ENCODE results near the gene TRIB2. TPM values are rescaled to one million over a fixed set of nuclear protein-coding genes. Genes with fewer than 3 reads are reported as not detected.
"Not testable (repeated sequence)": the region's sequence is repeated elsewhere in the genome, so short reads cannot be mapped to it uniquely, and the experiment has no call there.

The TRIB2 gene
- total and polyA plus RNA-seq, 2 donors (not counting 3 experiments of a cell fraction or from before 2014, with no cell fraction given): 15.8 to 20.5 TPM

DNA sequence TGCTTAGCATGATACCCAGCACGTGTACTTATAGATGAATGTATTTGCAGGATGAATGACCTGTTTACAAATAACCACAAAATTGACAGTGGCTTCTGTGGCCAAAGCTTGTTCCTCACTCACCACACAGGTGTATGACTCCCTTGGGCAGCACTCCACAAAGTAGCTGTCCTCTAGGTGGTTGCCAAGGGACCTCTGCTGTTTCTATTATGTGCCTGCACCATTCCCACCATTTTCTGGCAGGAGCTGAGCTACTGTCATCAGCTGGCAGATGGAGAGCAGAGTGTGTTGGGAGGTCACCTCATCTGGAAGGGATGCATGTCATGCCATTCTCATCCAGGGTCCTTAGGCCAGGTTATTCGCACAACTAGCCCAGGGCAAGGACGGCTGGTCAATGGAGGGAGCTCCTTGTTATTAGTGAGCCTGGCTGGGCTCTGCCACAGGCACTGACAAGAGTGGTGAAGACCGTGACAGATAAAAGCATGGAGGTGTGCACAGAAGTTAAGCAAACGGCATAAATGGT, 37.1 kb upstream of the TRIB2 start:
- Histone ChIP-seq H3K4me2 (ENCODE audit: insufficient read depth, low read length) (no peak overlapping the region), H3K9me3 (replicated peaks; ENCODE audit: control insufficient read depth, insufficient read depth, low read length) (no peaks in the 10 kb centered on the region), H3K4me3 (replicated peaks in 1 of 3; ENCODE audit: insufficient read depth in 1 of 3, low read depth in 1 of 3, low read length in 3 of 3) (no peak overlapping the region), H3K79me2 (ENCODE audit: control insufficient read depth, insufficient read depth, low read length) (no peaks in the 10 kb centered on the region), H3K4me1 (ENCODE audit: control insufficient read depth, extremely low read depth, insufficient read depth, low read length) (peaks cover 13% of the 10 kb centered on the region), H3K9me1 (replicated peaks; ENCODE audit: control insufficient read depth, extremely low read depth, insufficient read depth, low read length) (no peaks in the 10 kb centered on the region), H4K20me1 (replicated peaks; ENCODE audit: control insufficient read depth, extremely low read depth, insufficient read depth, low read length) (no peaks in the 10 kb centered on the region), H3K36me3 (ENCODE audit: control insufficient read depth in 2 of 2, extremely low read depth in 1 of 2, insufficient read depth in 2 of 2, low read length in 2 of 2) (no peaks in the 10 kb centered on the region), H3K9ac (replicated peaks; ENCODE audit: extremely low read depth, insufficient read depth, low read length) (no peak overlapping the region), H2AFZ (ENCODE audit: low read depth, low read length) (no peak overlapping the region), H3K27me3 (ENCODE audit: control insufficient read depth in 2 of 2, insufficient read depth in 2 of 2, low read length in 2 of 2) (peaks cover 2 to 5% of the 10 kb centered on the region in 2 experiments), H3K27ac (ENCODE audit: insufficient read depth, low read depth, low read length) (no peak overlapping the region)
- FAIRE-seq (no peak), DNase-seq (ENCODE audit: low read depth, low spot score) (no peak)
- intact Hi-C loops (cut with micrococcal nuclease) (no loop called here), dilution Hi-C loops (cut with MboI; ENCODE audit: extremely low pct_ligation_motif_present, low sequenced_read_pairs) (no loop called here)
- POLR2A ChIA-PET: no interaction called here
- TF ChIP-seq FOS (IDR thresholded peaks at IDR 0.05; ENCODE audit: borderline replicate concordance, insufficient read depth, low read length) (no peak), MYC (IDR thresholded peaks at IDR 0.05; ENCODE audit: low read depth, low read length) (no peak), POLR2A (IDR thresholded peaks at IDR 0.05; ENCODE audit: low read depth, low read length) (no peak), EZH2 (IDR thresholded peaks at IDR 0.05; ENCODE audit: borderline replicate concordance, low read depth, low read length, severe bottlenecking) (no peak), JUN (IDR thresholded peaks at IDR 0.05; ENCODE audit: borderline replicate concordance, insufficient read depth, insufficient read length, low read depth) (no peak), POLR2AphosphoS5 (IDR thresholded peaks at IDR 0.05; ENCODE audit: insufficient read depth, low read depth, low read length) (no peak), GATA2 (IDR thresholded peaks at IDR 0.05; ENCODE audit: insufficient read depth, insufficient read length, low read depth, low read length) (no peak)
- TF ChIP-seq, protein P1, sequence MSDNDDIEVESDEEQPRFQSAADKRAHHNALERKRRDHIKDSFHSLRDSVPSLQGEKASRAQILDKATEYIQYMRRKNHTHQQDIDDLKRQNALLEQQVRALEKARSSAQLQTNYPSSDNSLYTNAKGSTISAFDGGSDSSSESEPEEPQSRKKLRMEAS (IDR thresholded peaks at IDR 0.05; ENCODE audit: insufficient read depth, insufficient read length): no peak
- TF ChIP-seq, protein P2, sequence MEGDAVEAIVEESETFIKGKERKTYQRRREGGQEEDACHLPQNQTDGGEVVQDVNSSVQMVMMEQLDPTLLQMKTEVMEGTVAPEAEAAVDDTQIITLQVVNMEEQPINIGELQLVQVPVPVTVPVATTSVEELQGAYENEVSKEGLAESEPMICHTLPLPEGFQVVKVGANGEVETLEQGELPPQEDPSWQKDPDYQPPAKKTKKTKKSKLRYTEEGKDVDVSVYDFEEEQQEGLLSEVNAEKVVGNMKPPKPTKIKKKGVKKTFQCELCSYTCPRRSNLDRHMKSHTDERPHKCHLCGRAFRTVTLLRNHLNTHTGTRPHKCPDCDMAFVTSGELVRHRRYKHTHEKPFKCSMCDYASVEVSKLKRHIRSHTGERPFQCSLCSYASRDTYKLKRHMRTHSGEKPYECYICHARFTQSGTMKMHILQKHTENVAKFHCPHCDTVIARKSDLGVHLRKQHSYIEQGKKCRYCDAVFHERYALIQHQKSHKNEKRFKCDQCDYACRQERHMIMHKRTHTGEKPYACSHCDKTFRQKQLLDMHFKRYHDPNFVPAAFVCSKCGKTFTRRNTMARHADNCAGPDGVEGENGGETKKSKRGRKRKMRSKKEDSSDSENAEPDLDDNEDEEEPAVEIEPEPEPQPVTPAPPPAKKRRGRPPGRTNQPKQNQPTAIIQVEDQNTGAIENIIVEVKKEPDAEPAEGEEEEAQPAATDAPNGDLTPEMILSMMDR (IDR thresholded peaks at IDR 0.05; ENCODE audit: extremely low read depth in 1 of 2, insufficient read depth in 1 of 2, low read depth in 1 of 2, low read length in 2 of 2): no peak
- BruUV-seq (replicated peaks): no TSS peak
- CTCF ChIA-PET: interaction anchor here (0.6 to 1.4 kb wide), 4 partner anchors 9 to 892 kb away, joined by 3 to 5 read pairs (median 4); no protein-coding TSS in a partner anchor

DNA sequence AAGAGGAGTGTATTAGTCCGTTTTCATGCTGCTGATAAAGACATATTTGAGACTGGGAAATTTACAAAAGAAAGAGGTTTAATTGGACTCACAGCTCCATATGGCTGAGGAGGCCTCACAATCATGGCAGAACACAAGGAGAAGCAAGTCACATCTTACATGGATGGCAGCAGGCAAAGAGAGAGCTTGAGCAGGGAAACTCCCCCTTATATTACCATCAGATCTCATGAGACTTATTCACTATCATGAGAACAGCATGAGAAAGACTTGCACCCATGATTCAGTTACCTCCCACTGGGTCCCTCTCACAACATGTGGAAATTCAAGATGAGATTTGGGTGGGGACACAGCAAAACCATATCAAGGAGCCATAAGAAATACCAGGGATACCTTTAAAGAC, 36.6 kb upstream of the TRIB2 start:
- H3K79me2 ChIP-seq (ENCODE audit: control insufficient read depth, insufficient read depth, low read length); DNase-seq (ENCODE audit: low read depth, low spot score); H4K20me1 ChIP-seq (replicated peaks; ENCODE audit: control insufficient read depth, extremely low read depth, insufficient read depth, low read length); H3K27me3 ChIP-seq (ENCODE audit: control insufficient read depth in 2 of 2, insufficient read depth in 2 of 2, low read length in 2 of 2); H2AFZ ChIP-seq (ENCODE audit: low read depth, low read length); BruUV-seq (replicated peaks); dilution Hi-C loops (cut with MboI; ENCODE audit: extremely low pct_ligation_motif_present, low sequenced_read_pairs); POLR2A ChIA-PET; H3K4me1 ChIP-seq (ENCODE audit: control insufficient read depth, extremely low read depth, insufficient read depth, low read length); H3K36me3 ChIP-seq (ENCODE audit: control insufficient read depth in 2 of 2, extremely low read depth in 1 of 2, insufficient read depth in 2 of 2, low read length in 2 of 2); H3K4me2 ChIP-seq (ENCODE audit: insufficient read depth, low read length); intact Hi-C loops (cut with micrococcal nuclease); FAIRE-seq; H3K4me3 ChIP-seq (replicated peaks in 1 of 3; ENCODE audit: insufficient read depth in 1 of 3, low read depth in 1 of 3, low read length in 3 of 3); H3K9me1 ChIP-seq (replicated peaks; ENCODE audit: control insufficient read depth, extremely low read depth, insufficient read depth, low read length); H3K9ac ChIP-seq (replicated peaks; ENCODE audit: extremely low read depth, insufficient read depth, low read length); H3K9me3 ChIP-seq (replicated peaks; ENCODE audit: control insufficient read depth, insufficient read depth, low read length); H3K27ac ChIP-seq (ENCODE audit: insufficient read depth, low read depth, low read length): not testable (repeated sequence)
- CTCF ChIA-PET: interaction anchor here (0.6 to 1.4 kb wide), 4 partner anchors 9 to 893 kb away, joined by 3 to 5 read pairs (median 4); no protein-coding TSS in a partner anchor
